Esophagus muscularis mucosa (tissue), 4 donors: Measurements from ENCODE around the gene ACTR1A. TPM values are rescaled to one million over a fixed set of nuclear protein-coding genes. Genes with fewer than 3 reads are reported as not detected.
A peak's percentile ranks its signal among the peaks of the same experiment; 100 is the strongest.

Experiments
- DNase-seq: peaks from one replicate; pipeline ENCODE4 v3.0.0-alpha.2; 2017; ENCODE audit errors: extremely low spot score
- H3K27ac ChIP-seq, 4 donors: fragments of 200-600 bp; sonication (generic); replicated peaks in 1 of 4; 1 replicate in 3 of 4; 2 replicates in 1 of 4; pipeline ENCODE4 v1.5.1; 2016 to 2019; ENCODE audit warnings: mild to moderate bottlenecking in 1 of 4
- H3K27me3 ChIP-seq, 4 donors: fragments of 200-600 bp; sonication (generic); one replicate each; pipeline versions ENCODE4 v1.5.1 to v1.6.0; 2016 to 2019
- H3K36me3 ChIP-seq, 4 donors: fragments of 200-600 bp; sonication (generic); one replicate each; pipeline ENCODE4 v1.5.1; 2016 to 2019
- H3K4me1 ChIP-seq, 4 donors: fragments of 200-600 bp; sonication (generic); one replicate each; pipeline ENCODE4 v1.5.1; 2016 to 2019
- H3K4me3 ChIP-seq, 4 donors: fragments of 200-600 bp; sonication (generic); 1 replicate in 2 of 4; 2 replicates in 2 of 4; pipeline ENCODE4 v1.5.1; 2016 to 2019; ENCODE audit warnings: mild to moderate bottlenecking in 4 of 4, moderate library complexity in 1 of 4
- H3K9me3 ChIP-seq, 4 donors: fragments of 200-600 bp; sonication (generic); 1 replicate in 3 of 4; 2 replicates in 1 of 4; pipeline ENCODE4 v1.5.1; 2016 to 2019
- EP300 ChIP-seq: sonication (generic); formaldehyde crosslinking; IDR thresholded peaks from one replicate; pipeline ENCODE4 v1.6.1; 2017; ENCODE audit warnings: antibody characterized with exemption
- POLR2A ChIP-seq: fragments of 450-650 bp; IDR thresholded peaks from one replicate; pipeline ENCODE4 v1.6.1; 2017; ENCODE audit warnings: antibody characterized with exemption, moderate library complexity, mild to moderate bottlenecking, low read depth
- POLR2AphosphoS5 ChIP-seq, 2 donors: sonication (generic); formaldehyde crosslinking; IDR thresholded peaks; one replicate each; pipeline ENCODE4 v1.6.1; 2017; ENCODE audit warnings: antibody characterized with exemption in 2 of 2
- WGBS: methylation state at CpG from one replicate; pipeline ENCODE4 v1.1.5; 2018; 5-methylcytosine and 5-hydroxymethylcytosine counted together
- intact Hi-C: fragments of 100-400 bp; cut with DNase I; formaldehyde crosslinking; loops from one replicate; pipeline ENCODE4 v1.15.1; 2023
- total RNA-seq, 4 donors: library from RNA; depleted of rRNA; stranded (reverse); fragments of >200 nt; gene quantifications; one replicate each; pipeline versions ENCODE4 v1.1.0 to v1.2.1, GENCODE V29; 2016
- TF ChIP-seq, protein P1 (sequence below), 3 experiments: fragments of 200-600 bp in 2 of 3; fragments of 450-650 bp in 1 of 3; sonication (generic) in 2 of 3; IDR thresholded peaks; one replicate each; pipeline ENCODE4 v1.5.1; 2017 to 2019; ENCODE audit warnings: antibody characterized with exemption in 3 of 3, mild to moderate bottlenecking in 2 of 3, moderate library complexity in 1 of 3

ACTR1A gene
- total RNA-seq, 4 donors from 2014 or later = 164 to 283 (median 229) TPM

DNA sequence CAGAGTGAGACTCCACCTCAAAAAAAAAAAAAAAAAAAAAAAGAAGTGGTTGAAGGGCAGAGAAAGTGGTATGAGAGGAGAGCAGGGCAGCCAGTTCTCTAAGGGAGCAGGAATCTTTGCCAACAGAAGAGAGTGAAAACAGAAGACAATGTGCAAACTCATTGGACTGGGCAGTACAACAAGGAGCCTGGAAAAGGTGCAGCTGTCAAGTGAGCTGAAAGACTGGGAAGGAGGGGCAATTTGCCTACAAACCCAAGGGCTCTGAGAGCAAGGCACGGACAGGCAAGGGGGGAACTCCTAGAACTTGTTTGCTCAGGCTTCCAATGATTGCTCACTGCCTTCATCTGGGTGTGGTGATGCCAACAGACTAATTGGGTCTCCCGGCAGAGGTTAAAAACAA, 9.5 kb downstream of the ACTR1A start:
- intact Hi-C loops = loop anchor here (5.0 kb wide), 1 partner anchor 101 kb away; no protein-coding TSS in a partner anchor
- TF ChIP-seq POLR2AphosphoS5 (IDR thresholded peaks at IDR 0.05) (peak; percentile 70 to 72), EP300 (no peak)
- Histone ChIP-seq H3K4me1 (peaks cover 31 to 77% (median 74%) of the 10 kb centered on the region in 4 donors), H3K4me3 (peak overlapping the region in 1 of 4 donors; percentile 13), H3K36me3 (peaks cover 18 to 42% (median 32%) of the 10 kb centered on the region in 4 donors), H3K9me3 (no peaks in the 10 kb centered on the region), H3K27me3 (no peaks in the 10 kb centered on the region), H3K27ac (peak overlapping the region; percentile 69 to 78 (median 75))
- DNase-seq = no peak
- 24% methylated on average over 2 of the region's 2 CpGs for WGBS

- intact Hi-C loops = loop anchor here (5.0 kb wide), 1 partner anchor 100 kb away; no protein-coding TSS in a partner anchor
- no peak for DNase-seq
- H3K4me1 ChIP-seq = peaks cover 31 to 72% (median 69%) of the 10 kb centered on the region in 4 donors
- peak overlapping the region; percentile 69 to 78 (median 73) for H3K27ac ChIP-seq
- no peaks in the 10 kb centered on the region for H3K9me3 ChIP-seq
- H3K4me3 ChIP-seq = peak overlapping the region in 1 of 4 donors; percentile 1
- WGBS = 86% methylated on average over 7 of the region's 7 CpGs
- no peaks in the 10 kb centered on the region for H3K27me3 ChIP-seq
- TF ChIP-seq POLR2AphosphoS5 (IDR thresholded peaks at IDR 0.05) = no peak
- TF ChIP-seq, protein P1, sequence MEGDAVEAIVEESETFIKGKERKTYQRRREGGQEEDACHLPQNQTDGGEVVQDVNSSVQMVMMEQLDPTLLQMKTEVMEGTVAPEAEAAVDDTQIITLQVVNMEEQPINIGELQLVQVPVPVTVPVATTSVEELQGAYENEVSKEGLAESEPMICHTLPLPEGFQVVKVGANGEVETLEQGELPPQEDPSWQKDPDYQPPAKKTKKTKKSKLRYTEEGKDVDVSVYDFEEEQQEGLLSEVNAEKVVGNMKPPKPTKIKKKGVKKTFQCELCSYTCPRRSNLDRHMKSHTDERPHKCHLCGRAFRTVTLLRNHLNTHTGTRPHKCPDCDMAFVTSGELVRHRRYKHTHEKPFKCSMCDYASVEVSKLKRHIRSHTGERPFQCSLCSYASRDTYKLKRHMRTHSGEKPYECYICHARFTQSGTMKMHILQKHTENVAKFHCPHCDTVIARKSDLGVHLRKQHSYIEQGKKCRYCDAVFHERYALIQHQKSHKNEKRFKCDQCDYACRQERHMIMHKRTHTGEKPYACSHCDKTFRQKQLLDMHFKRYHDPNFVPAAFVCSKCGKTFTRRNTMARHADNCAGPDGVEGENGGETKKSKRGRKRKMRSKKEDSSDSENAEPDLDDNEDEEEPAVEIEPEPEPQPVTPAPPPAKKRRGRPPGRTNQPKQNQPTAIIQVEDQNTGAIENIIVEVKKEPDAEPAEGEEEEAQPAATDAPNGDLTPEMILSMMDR (IDR thresholded peaks at IDR 0.05) = no peak
- no peak for TF ChIP-seq POLR2A
- TF ChIP-seq EP300 = no peak
- H3K36me3 ChIP-seq = peaks cover 23 to 48% (median 37%) of the 10 kb centered on the region in 4 donors
Measured at GRCh38 chr10:102492344-102492939, 10.1 kb downstream of the ACTR1A start.

DNA sequence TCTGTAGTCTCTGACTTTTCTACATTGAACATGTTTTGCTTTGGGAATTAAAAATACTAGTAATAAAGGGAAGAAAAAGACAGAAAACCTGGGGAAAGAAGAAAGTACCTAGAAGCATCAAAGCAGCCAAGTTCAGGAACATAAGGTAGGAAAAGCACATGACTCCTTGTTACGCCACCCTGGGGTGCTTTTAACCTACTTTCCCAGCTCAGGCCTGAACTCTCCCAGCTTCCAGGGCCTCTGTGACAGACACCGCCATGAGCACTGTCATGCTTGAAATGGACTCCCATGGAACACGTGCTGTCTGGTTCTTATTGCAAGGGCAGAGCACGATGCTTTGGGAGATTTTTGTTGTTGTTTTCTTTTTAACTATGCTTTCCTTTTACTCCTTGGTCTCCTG, 11.4 kb downstream of the ACTR1A start:
- no peak for TF ChIP-seq POLR2A
- TF ChIP-seq, protein P1 (IDR thresholded peaks at IDR 0.05) = no peak
- H3K27ac ChIP-seq = peak overlapping the region in 3 of 4 donors; percentile 22 to 34 (median 26)
- H3K4me1 ChIP-seq = peaks cover 29 to 59% (median 55%) of the 10 kb centered on the region in 4 donors
- intact Hi-C loops = loop anchor here (5.0 kb wide), 1 partner anchor 99 kb away; no protein-coding TSS in a partner anchor
- peaks cover 36 to 59% (median 50%) of the 10 kb centered on the region in 4 donors for H3K36me3 ChIP-seq
- WGBS = 92% methylated on average over 4 of the region's 4 CpGs
- DNase-seq = no peak
- no peaks in the 10 kb centered on the region for H3K9me3 ChIP-seq
- no peak overlapping the region for H3K4me3 ChIP-seq
- H3K27me3 ChIP-seq = no peaks in the 10 kb centered on the region

GRCh38 chr10:102485093-102485784, 17.3 kb downstream of the ACTR1A start:
- intact Hi-C loops = no loop called here
- 87% methylated on average over 17 of the region's 18 CpGs for WGBS
- H3K27ac ChIP-seq = no peak overlapping the region
- no peaks in the 10 kb centered on the region for H3K27me3 ChIP-seq
- TF ChIP-seq, protein P1 (IDR thresholded peaks at IDR 0.05) = no peak
- no peak for TF ChIP-seq POLR2AphosphoS5 (IDR thresholded peaks at IDR 0.05)
- no peak for TF ChIP-seq EP300
- TF ChIP-seq POLR2A = no peak
- peaks cover 95 to 100% (median 99%) of the 10 kb centered on the region in 4 donors for H3K36me3 ChIP-seq
- no peaks in the 10 kb centered on the region for H3K9me3 ChIP-seq
- no peak for DNase-seq
- peaks cover 0 to 1% (median under 1%) of the 10 kb centered on the region in 4 donors for H3K4me1 ChIP-seq
- H3K4me3 ChIP-seq = no peak overlapping the region

DNA sequence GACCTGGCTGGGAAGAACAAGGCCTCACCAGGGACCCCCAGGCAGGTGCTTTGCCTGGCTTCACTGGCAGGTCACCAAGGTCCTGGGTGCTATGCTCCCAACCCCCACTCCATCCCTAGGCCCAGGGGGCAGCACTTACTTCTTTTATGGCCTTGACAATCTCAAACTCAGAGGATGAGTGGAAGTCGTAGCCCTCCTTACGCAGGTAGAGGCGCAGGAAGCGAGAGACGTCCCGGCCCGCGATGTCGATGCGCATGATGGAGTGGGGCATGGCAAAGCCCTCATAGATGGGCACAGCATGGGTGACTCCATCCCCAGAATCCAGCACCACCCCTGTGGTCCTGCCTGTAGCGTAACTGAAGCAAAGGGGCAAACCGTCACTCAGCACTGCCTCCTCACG, 18.5 kb downstream of the ACTR1A start:
- Histone ChIP-seq H3K27me3 (no peaks in the 10 kb centered on the region), H3K9me3 (no peaks in the 10 kb centered on the region), H3K4me3 (no peak overlapping the region), H3K36me3 (peaks cover 99 to 100% (median 100%) of the 10 kb centered on the region in 4 donors), H3K4me1 (peaks cover 0 to 6% (median 2%) of the 10 kb centered on the region in 4 donors), H3K27ac (no peak overlapping the region)
- WGBS = 95% methylated on average over 13 of the region's 13 CpGs
- DNase-seq = no peak
- TF ChIP-seq, protein P1 (IDR thresholded peaks at IDR 0.05) = no peak
- no peak for TF ChIP-seq POLR2A
- TF ChIP-seq POLR2AphosphoS5 (IDR thresholded peaks at IDR 0.05) = no peak
- no peak for TF ChIP-seq EP300
- intact Hi-C loops = no loop called here
